ENCODE data around the gene ORM1. TPM values are rescaled to one million over a fixed set of nuclear protein-coding genes. Genes with fewer than 3 reads are reported as not detected.
"Not testable (repeated sequence)": the region's sequence is repeated elsewhere in the genome, so short reads cannot be mapped to it uniquely, and the experiment has no call there.

ORM1 gene
- total RNA-seq, 1 experiment from 2014 or later: not detected

GRCh38 chr9:114315723-114316363 lies 7.1 kb upstream of the ORM1 start:
- in situ Hi-C loops (cut with HindIII; ENCODE audit: low pct_unique_long_range_greater_than_20kb, low sequenced_read_pairs): no loop called here
- DNase-seq (ENCODE audit: low read depth, low spot score): no peak

GRCh38 chr9:114316605-114317230 lies 6.2 kb upstream of the ORM1 start:
- no peak for DNase-seq (ENCODE audit: low read depth, low spot score)
- in situ Hi-C loops (cut with HindIII; ENCODE audit: low pct_unique_long_range_greater_than_20kb, low sequenced_read_pairs): no loop called here

GRCh38 chr9:114317665-114318357 lies 5.1 kb upstream of the ORM1 start:
- peak; percentile 58 for DNase-seq (ENCODE audit: low read depth, low spot score)

GRCh38 chr9:114318416-114318815 lies 4.5 kb upstream of the ORM1 start:
- no peak for DNase-seq (ENCODE audit: low read depth, low spot score)
- in situ Hi-C loops (cut with HindIII; ENCODE audit: low pct_unique_long_range_greater_than_20kb, low sequenced_read_pairs): no loop called here

More at GRCh38 chr9:114317665-114318357, 5.1 kb upstream of the ORM1 start:
- in situ Hi-C loops (cut with HindIII; ENCODE audit: low pct_unique_long_range_greater_than_20kb, low sequenced_read_pairs): no loop called here

GRCh38 chr9:114319147-114319546 lies 3.8 kb upstream of the ORM1 start:
- no peak for DNase-seq (ENCODE audit: low read depth, low spot score)
- in situ Hi-C loops (cut with HindIII; ENCODE audit: low pct_unique_long_range_greater_than_20kb, low sequenced_read_pairs): no loop called here

GRCh38 chr9:114320710-114321109 lies 2.2 kb upstream of the ORM1 start:
- in situ Hi-C loops (cut with HindIII; ENCODE audit: low pct_unique_long_range_greater_than_20kb, low sequenced_read_pairs); DNase-seq (ENCODE audit: low read depth, low spot score): not testable (repeated sequence)

GRCh38 chr9:114321759-114322158 lies 1.1 kb upstream of the ORM1 start:
- in situ Hi-C loops (cut with HindIII; ENCODE audit: low pct_unique_long_range_greater_than_20kb, low sequenced_read_pairs): no loop called here
- no peak for DNase-seq (ENCODE audit: low read depth, low spot score)

- DNase-seq (ENCODE audit: low read depth, low spot score); in situ Hi-C loops (cut with HindIII; ENCODE audit: low pct_unique_long_range_greater_than_20kb, low sequenced_read_pairs): not testable (repeated sequence)
Observed at GRCh38 chr9:114322160-114322818, 609 bp upstream of the ORM1 start.

- DNase-seq (ENCODE audit: low read depth, low spot score); in situ Hi-C loops (cut with HindIII; ENCODE audit: low pct_unique_long_range_greater_than_20kb, low sequenced_read_pairs): not testable (repeated sequence)
Observed at GRCh38 chr9:114323849-114324248, 951 bp downstream of the ORM1 start.

GRCh38 chr9:114324492-114324891 lies 1.6 kb downstream of the ORM1 start:
- DNase-seq (ENCODE audit: low read depth, low spot score): no peak
- in situ Hi-C loops (cut with HindIII; ENCODE audit: low pct_unique_long_range_greater_than_20kb, low sequenced_read_pairs): no loop called here

GRCh38 chr9:114324965-114325364 lies 2.1 kb downstream of the ORM1 start:
- in situ Hi-C loops (cut with HindIII; ENCODE audit: low pct_unique_long_range_greater_than_20kb, low sequenced_read_pairs); DNase-seq (ENCODE audit: low read depth, low spot score): not testable (repeated sequence)

GRCh38 chr9:114325684-114326254 lies 2.9 kb downstream of the ORM1 start:
- in situ Hi-C loops (cut with HindIII; ENCODE audit: low pct_unique_long_range_greater_than_20kb, low sequenced_read_pairs); DNase-seq (ENCODE audit: low read depth, low spot score): not testable (repeated sequence)

GRCh38 chr9:114327749-114328148 lies 4.9 kb downstream of the ORM1 start:
- DNase-seq (ENCODE audit: low read depth, low spot score): no peak
- in situ Hi-C loops (cut with HindIII; ENCODE audit: low pct_unique_long_range_greater_than_20kb, low sequenced_read_pairs): no loop called here

GRCh38 chr9:114328357-114328820 lies 5.5 kb downstream of the ORM1 start:
- in situ Hi-C loops (cut with HindIII; ENCODE audit: low pct_unique_long_range_greater_than_20kb, low sequenced_read_pairs); DNase-seq (ENCODE audit: low read depth, low spot score): not testable (repeated sequence)

GRCh38 chr9:114328937-114329624 lies 6.2 kb downstream of the ORM1 start:
- in situ Hi-C loops (cut with HindIII; ENCODE audit: low pct_unique_long_range_greater_than_20kb, low sequenced_read_pairs); DNase-seq (ENCODE audit: low read depth, low spot score): not testable (repeated sequence)

- in situ Hi-C loops (cut with HindIII; ENCODE audit: low pct_unique_long_range_greater_than_20kb, low sequenced_read_pairs); DNase-seq (ENCODE audit: low read depth, low spot score): not testable (repeated sequence)
Observed at GRCh38 chr9:114329625-114330022, 6.7 kb downstream of the ORM1 start, which contains the start of gene ORM2. Gene ORM2, plus strand, starts transcription at chr9:114329869. Its CDS starts 36 bp downstream, at chr9:114329905.

- in situ Hi-C loops (cut with HindIII; ENCODE audit: low pct_unique_long_range_greater_than_20kb, low sequenced_read_pairs): no loop called here
- DNase-seq (ENCODE audit: low read depth, low spot score): no peak
Observed at GRCh38 chr9:114330636-114331035, 7.7 kb downstream of the ORM1 start.
